Esophagus muscularis mucosa (tissue), 4 donors: ENCODE measurements around the gene RBL2. TPM values are rescaled to one million over a fixed set of nuclear protein-coding genes. Genes with fewer than 3 reads are reported as not detected.
A peak's percentile ranks its signal among the peaks of the same experiment; 100 is the strongest.

Experiments used
- DNase-seq: peaks from one replicate; pipeline ENCODE4 v3.0.0-alpha.2; 2017; ENCODE audit errors: extremely low spot score
- H3K27ac ChIP-seq, 4 donors: fragments of 200-600 bp; sonication (generic); replicated peaks in 1 of 4; 1 replicate in 3 of 4; 2 replicates in 1 of 4; pipeline ENCODE4 v1.5.1; 2016 to 2019; ENCODE audit warnings: mild to moderate bottlenecking in 1 of 4
- H3K27me3 ChIP-seq, 4 donors: fragments of 200-600 bp; sonication (generic); one replicate each; pipeline versions ENCODE4 v1.5.1 to v1.6.0; 2016 to 2019
- H3K36me3 ChIP-seq, 4 donors: fragments of 200-600 bp; sonication (generic); one replicate each; pipeline ENCODE4 v1.5.1; 2016 to 2019
- H3K4me1 ChIP-seq, 4 donors: fragments of 200-600 bp; sonication (generic); one replicate each; pipeline ENCODE4 v1.5.1; 2016 to 2019
- H3K4me3 ChIP-seq, 4 donors: fragments of 200-600 bp; sonication (generic); 1 replicate in 2 of 4; 2 replicates in 2 of 4; pipeline ENCODE4 v1.5.1; 2016 to 2019; ENCODE audit warnings: mild to moderate bottlenecking in 4 of 4, moderate library complexity in 1 of 4
- H3K9me3 ChIP-seq, 4 donors: fragments of 200-600 bp; sonication (generic); 1 replicate in 3 of 4; 2 replicates in 1 of 4; pipeline ENCODE4 v1.5.1; 2016 to 2019
- EP300 ChIP-seq: sonication (generic); formaldehyde crosslinking; IDR thresholded peaks from one replicate; pipeline ENCODE4 v1.6.1; 2017; ENCODE audit warnings: antibody characterized with exemption
- POLR2A ChIP-seq: fragments of 450-650 bp; IDR thresholded peaks from one replicate; pipeline ENCODE4 v1.6.1; 2017; ENCODE audit warnings: antibody characterized with exemption, moderate library complexity, mild to moderate bottlenecking, low read depth
- POLR2AphosphoS5 ChIP-seq, 2 donors: sonication (generic); formaldehyde crosslinking; IDR thresholded peaks; one replicate each; pipeline ENCODE4 v1.6.1; 2017; ENCODE audit warnings: antibody characterized with exemption in 2 of 2
- WGBS: methylation state at CpG from one replicate; pipeline ENCODE4 v1.1.5; 2018; 5-methylcytosine and 5-hydroxymethylcytosine counted together
- intact Hi-C: fragments of 100-400 bp; cut with DNase I; formaldehyde crosslinking; loops from one replicate; pipeline ENCODE4 v1.15.1; 2023
- total RNA-seq, 4 donors: library from RNA; depleted of rRNA; stranded (reverse); fragments of >200 nt; gene quantifications; one replicate each; pipeline versions ENCODE4 v1.1.0 to v1.2.1, GENCODE V29; 2016
- TF ChIP-seq, protein P1 (sequence below), 3 experiments: fragments of 200-600 bp in 2 of 3; fragments of 450-650 bp in 1 of 3; sonication (generic) in 2 of 3; IDR thresholded peaks; one replicate each; pipeline ENCODE4 v1.5.1; 2017 to 2019; ENCODE audit warnings: antibody characterized with exemption in 3 of 3, mild to moderate bottlenecking in 2 of 3, moderate library complexity in 1 of 3

RBL2 gene
- total RNA-seq, 4 donors from 2014 or later = 72.8 to 90.3 (median 84.4) TPM

DNA sequence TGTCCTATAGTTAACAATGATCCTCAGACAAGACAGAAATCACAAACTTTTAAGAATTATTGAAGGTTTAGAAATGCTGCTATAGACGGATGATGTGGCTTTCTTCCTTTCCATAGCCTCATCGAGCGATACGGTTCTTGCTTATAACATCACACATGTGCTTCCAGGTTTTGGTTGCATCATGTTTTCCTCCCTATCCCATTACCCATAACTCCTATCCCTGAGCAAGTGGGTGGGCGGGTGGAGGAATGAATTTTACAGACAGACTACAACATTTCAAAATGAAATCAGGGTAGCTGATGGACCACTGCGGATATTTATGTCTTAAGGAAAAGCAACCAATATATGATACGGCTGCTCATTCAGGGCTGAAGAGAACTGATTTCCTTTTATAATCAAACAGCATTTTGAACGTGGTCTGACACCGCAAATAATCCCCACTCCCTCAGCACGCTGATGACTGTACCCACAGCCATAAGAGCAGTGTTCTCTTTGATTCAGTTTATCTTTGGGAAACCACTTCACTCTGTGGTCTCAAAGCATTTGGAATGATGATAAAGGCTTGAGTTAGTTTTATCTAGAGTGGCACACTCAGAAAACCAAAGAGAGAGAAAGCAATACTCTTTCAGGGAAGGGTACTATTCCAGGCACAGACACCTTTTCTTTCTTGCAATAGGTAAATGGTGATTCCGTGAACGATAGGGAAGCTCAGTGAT lies 73.4 kb downstream of the RBL2 start:
- no peak overlapping the region for H3K4me3 ChIP-seq
- no peaks in the 10 kb centered on the region for H3K27me3 ChIP-seq
- H3K9me3 ChIP-seq = no peaks in the 10 kb centered on the region
- intact Hi-C loops = no loop called here
- H3K36me3 ChIP-seq = no peaks in the 10 kb centered on the region
- TF ChIP-seq POLR2A = no peak
- TF ChIP-seq, protein P1, sequence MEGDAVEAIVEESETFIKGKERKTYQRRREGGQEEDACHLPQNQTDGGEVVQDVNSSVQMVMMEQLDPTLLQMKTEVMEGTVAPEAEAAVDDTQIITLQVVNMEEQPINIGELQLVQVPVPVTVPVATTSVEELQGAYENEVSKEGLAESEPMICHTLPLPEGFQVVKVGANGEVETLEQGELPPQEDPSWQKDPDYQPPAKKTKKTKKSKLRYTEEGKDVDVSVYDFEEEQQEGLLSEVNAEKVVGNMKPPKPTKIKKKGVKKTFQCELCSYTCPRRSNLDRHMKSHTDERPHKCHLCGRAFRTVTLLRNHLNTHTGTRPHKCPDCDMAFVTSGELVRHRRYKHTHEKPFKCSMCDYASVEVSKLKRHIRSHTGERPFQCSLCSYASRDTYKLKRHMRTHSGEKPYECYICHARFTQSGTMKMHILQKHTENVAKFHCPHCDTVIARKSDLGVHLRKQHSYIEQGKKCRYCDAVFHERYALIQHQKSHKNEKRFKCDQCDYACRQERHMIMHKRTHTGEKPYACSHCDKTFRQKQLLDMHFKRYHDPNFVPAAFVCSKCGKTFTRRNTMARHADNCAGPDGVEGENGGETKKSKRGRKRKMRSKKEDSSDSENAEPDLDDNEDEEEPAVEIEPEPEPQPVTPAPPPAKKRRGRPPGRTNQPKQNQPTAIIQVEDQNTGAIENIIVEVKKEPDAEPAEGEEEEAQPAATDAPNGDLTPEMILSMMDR (IDR thresholded peaks at IDR 0.05) = no peak
- TF ChIP-seq EP300 = no peak
- TF ChIP-seq POLR2AphosphoS5 (IDR thresholded peaks at IDR 0.05) = no peak
- H3K27ac ChIP-seq = no peak overlapping the region
- WGBS = 89% methylated on average over 12 of the region's 12 CpGs
- DNase-seq = no peak
- peaks cover 23 to 35% (median 28%) of the 10 kb centered on the region in 4 donors for H3K4me1 ChIP-seq

DNA sequence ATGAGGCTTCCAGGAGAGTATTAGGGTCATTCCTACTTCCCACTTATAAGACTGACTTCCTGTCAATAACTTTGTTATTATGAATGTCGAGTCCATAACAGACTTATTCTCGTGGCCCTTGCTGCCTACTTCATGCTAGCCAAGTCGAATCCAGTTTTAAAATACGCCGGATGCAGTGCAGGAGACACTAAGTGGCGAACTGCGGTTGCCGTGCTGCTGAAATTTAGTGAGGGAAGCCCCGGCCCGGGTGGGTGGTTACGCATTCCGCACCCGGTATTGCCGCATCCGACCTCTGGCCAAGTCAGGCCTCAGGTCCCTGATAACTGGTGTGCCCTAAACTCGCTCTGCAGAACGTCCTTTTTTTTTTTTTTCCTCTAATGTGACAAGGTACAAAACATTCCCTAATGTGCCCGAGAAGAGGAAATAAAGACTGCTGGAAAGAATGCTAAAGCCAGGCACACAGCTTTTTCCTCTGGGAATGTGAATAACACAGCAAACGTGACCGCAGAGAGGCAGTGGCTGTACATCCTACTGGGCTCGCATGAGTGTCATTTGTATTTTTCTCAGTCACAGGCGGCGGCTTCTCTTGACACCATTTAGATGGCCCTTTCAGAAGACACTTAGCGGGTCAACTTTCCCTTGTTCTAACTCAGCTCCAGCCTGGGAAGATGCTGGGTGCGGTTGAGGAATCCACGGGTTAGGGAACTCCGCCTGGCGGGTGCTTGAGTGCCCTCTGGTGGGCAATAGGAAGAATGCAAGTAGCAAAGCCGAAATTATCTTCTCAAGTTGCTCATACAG lies 75.8 kb downstream of the RBL2 start:
- Histone ChIP-seq H3K9me3 (no peaks in the 10 kb centered on the region), H3K27ac (peak overlapping the region; percentile 27 to 71 (median 58)), H3K4me3 (peak overlapping the region in 1 of 4 donors; percentile 25), H3K27me3 (no peaks in the 10 kb centered on the region), H3K36me3 (no peaks in the 10 kb centered on the region), H3K4me1 (peaks cover 10 to 23% (median 14%) of the 10 kb centered on the region in 4 donors)
- WGBS = 48% methylated on average over 29 of the region's 29 CpGs
- TF ChIP-seq POLR2AphosphoS5 (IDR thresholded peaks at IDR 0.05) = peak in 1 of 2 donors; percentile 45
- TF ChIP-seq POLR2A = no peak
- TF ChIP-seq, protein P1 (IDR thresholded peaks at IDR 0.05) = peak in 2 of 3 experiments; percentile 92 to 93
- intact Hi-C loops = no loop called here
- DNase-seq = no peak

DNA sequence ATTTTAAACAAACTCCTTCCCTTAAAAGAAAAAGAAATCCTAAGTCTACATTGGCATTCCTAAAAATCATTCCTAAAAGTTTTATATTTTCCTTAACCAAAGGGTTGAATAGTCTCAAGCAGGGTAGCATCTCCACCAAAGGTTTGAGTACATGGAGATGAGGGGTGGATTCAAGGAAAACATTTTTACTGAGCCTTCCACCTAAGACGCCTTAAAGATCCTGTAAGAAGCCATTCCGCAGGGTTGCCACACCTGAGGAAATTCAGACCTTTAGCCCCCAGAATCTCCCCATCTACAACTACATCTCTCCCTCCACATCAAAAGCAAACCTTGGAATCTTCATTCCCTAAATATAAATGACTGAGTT lies 76.4 kb downstream of the RBL2 start:
- no peaks in the 10 kb centered on the region for H3K27me3 ChIP-seq
- H3K9me3 ChIP-seq = no peaks in the 10 kb centered on the region
- H3K4me1 ChIP-seq = peaks cover 10 to 20% (median 14%) of the 10 kb centered on the region in 4 donors
- intact Hi-C loops = no loop called here
- H3K27ac ChIP-seq = peak overlapping the region; percentile 27 to 71 (median 43)
- no peaks in the 10 kb centered on the region for H3K36me3 ChIP-seq
- 41% methylated on average over 2 of the region's 2 CpGs for WGBS
- TF ChIP-seq, protein P1 (IDR thresholded peaks at IDR 0.05) = no peak
- TF ChIP-seq POLR2AphosphoS5 (IDR thresholded peaks at IDR 0.05) = no peak
- TF ChIP-seq POLR2A = no peak
- TF ChIP-seq EP300 = no peak
- no peak overlapping the region for H3K4me3 ChIP-seq
- DNase-seq = no peak

DNA sequence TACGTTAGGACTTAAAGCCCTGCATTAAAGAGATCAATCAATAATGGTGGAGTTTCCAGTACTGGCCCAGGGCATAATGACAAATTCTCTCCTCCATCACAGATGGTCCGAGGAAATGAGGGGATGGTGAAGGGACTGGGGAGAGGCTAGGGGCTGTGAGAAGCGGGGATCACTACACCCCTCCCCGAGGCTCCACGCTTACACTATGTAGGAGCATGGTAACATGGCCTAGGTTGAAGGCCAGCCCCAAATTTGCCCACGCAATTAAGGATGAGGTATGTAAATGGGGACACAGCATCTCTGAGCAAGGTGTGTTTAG lies 76.8 kb downstream of the RBL2 start:
- Histone ChIP-seq H3K4me3 (no peak overlapping the region), H3K36me3 (no peaks in the 10 kb centered on the region), H3K27me3 (no peaks in the 10 kb centered on the region), H3K9me3 (no peaks in the 10 kb centered on the region), H3K27ac (peak overlapping the region; percentile 27 to 71 (median 43)), H3K4me1 (peaks cover 10 to 21% (median 16%) of the 10 kb centered on the region in 4 donors)
- DNase-seq = no peak
- WGBS = 87% methylated on average over 6 of the region's 6 CpGs
- intact Hi-C loops = no loop called here
- TF ChIP-seq, protein P1 (IDR thresholded peaks at IDR 0.05) = no peak
- TF ChIP-seq EP300 (no peak), POLR2A (no peak), POLR2AphosphoS5 (IDR thresholded peaks at IDR 0.05) (no peak)
